Neutrophil (primary cell): ENCODE results near the gene CELF2.
"Not testable (repeated sequence)": the region's sequence is repeated elsewhere in the genome, so short reads cannot be mapped to it uniquely, and the experiment has no call there.

Experiments used
- H3K27ac ChIP-seq: fragments of 200-600 bp; sonication (generic); 2 replicates; pipeline ENCODE4 v1.5.1; 2016; ENCODE audit warnings: mild to moderate bottlenecking, moderate library complexity
- H3K27me3 ChIP-seq: fragments of 200-600 bp; sonication (generic); 2 replicates; pipeline ENCODE4 v1.6.0; 2016; ENCODE audit warnings: mild to moderate bottlenecking
- H3K36me3 ChIP-seq: fragments of 200-600 bp; sonication (generic); 2 replicates; pipeline ENCODE4 v1.5.1; 2017
- H3K4me1 ChIP-seq, 2 experiments: fragments of 200-600 bp in 1 of 2; sonication (generic) in 1 of 2; 1 replicate in 1 of 2; 2 replicates in 1 of 2; pipeline versions ENCODE4 v1.5.1 to v1.6.1; 2013 to 2016; ENCODE audit warnings: low read depth in 1 of 2, low read length in 1 of 2, mild to moderate bottlenecking in 1 of 2, moderate library complexity in 1 of 2; ENCODE audit not compliant: control insufficient read depth in 1 of 2, insufficient read depth in 1 of 2
- H3K4me3 ChIP-seq, 2 experiments: fragments of 200-600 bp in 1 of 2; sonication (generic) in 1 of 2; 1 replicate in 1 of 2; 2 replicates in 1 of 2; pipeline ENCODE4 v1.5.1; 2013 to 2016; ENCODE audit warnings: low read depth in 1 of 2, low read length in 1 of 2, mild to moderate bottlenecking in 1 of 2, moderate library complexity in 1 of 2
- H3K9me3 ChIP-seq: fragments of 200-600 bp; sonication (generic); 2 replicates; pipeline ENCODE4 v1.5.1; 2016
- CTCF ChIP-seq: fragments of 200-600 bp; sonication (generic); IDR thresholded peaks from 2 replicates; pipeline ENCODE4 v1.5.1; 2016; ENCODE audit warnings: antibody characterized with exemption

Gene CELF2

DNA sequence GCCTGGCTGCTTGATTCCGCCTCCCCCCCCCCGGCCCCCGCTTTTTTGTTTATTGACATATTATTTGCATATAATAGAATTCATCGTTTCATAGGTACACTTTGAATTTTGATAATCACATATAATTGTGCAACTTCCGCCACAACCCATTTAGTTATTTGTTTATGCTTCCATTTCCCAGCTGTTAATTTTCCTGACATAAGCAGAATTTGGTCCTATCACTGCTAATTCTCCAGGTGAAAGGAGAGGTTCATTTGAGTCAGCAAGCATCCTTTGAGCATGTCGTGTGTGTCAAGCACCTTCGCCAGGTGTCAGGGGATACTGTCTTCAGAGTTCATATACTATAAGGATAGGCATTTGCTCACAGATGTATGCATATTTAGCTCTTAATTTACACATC, 102.2 kb downstream of the CELF2 start:
- Histone ChIP-seq H3K9me3 (no peaks in the 10 kb centered on the region), H3K27me3 (no peaks in the 10 kb centered on the region), H3K4me3 (no peak overlapping the region), H3K27ac (no peak overlapping the region), H3K36me3 (no peaks in the 10 kb centered on the region), H3K4me1 (no peaks in the 10 kb centered on the region)
- TF ChIP-seq CTCF: no peak

DNA sequence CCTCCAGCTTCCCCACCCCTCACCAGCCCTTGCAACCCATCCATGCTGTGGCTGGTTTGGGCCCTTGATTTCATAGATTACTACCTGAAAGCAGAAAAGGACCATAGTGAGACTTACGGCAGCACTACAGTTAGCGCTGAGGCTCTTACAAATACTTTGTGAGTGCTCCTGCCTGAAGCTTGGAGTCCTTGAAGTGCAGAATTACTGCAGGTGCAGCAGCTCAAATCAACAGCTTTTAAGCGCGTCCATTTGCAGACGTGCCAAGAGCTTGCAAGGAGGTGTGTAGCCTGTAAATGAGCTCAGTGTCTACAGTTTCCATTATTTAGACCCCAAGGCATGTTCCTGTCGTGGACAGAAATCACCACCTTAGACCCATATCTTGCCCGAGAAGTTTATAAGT, 103.0 kb downstream of the CELF2 start:
- Histone ChIP-seq H3K27me3 (no peaks in the 10 kb centered on the region), H3K36me3 (no peaks in the 10 kb centered on the region), H3K4me1 (no peaks in the 10 kb centered on the region), H3K27ac (no peak overlapping the region), H3K9me3 (no peaks in the 10 kb centered on the region), H3K4me3 (no peak overlapping the region)
- TF ChIP-seq CTCF: no peak

- not testable (repeated sequence) for H3K27me3 ChIP-seq, H3K4me1 ChIP-seq, H3K4me3 ChIP-seq, H3K36me3 ChIP-seq, H3K27ac ChIP-seq, H3K9me3 ChIP-seq
Observed at GRCh38 chr10:11123892-11124291, 106.2 kb downstream of the CELF2 start.

DNA sequence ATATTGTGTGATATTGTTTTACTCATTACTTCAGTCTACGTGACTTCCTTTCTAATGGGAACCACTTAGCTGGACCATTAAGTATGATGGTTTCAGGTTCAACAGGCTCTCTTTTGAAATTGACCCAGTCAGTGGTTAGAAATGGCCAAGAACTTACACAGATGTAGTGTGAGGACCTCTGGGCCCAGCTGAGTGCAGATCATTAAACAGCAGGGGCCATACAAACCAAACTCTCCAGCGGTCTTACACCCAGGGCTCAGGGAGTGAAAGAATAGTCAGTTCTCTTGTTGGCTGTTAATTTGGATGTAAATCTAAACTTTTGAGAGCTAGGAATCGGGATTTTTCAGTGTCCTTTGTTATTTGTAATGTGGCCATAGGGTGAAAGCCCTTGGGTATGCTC, 107.3 kb downstream of the CELF2 start:
- Histone ChIP-seq H3K9me3 (no peaks in the 10 kb centered on the region), H3K4me1 (peaks cover 1 to 2% of the 10 kb centered on the region in 2 experiments), H3K36me3 (no peaks in the 10 kb centered on the region), H3K27me3 (no peaks in the 10 kb centered on the region), H3K27ac (no peak overlapping the region), H3K4me3 (no peak overlapping the region)
- no peak for TF ChIP-seq CTCF

- H3K27ac ChIP-seq, H3K4me3 ChIP-seq, H3K36me3 ChIP-seq, H3K9me3 ChIP-seq, H3K27me3 ChIP-seq: not testable (repeated sequence)
- peaks cover 5 to 13% of the 10 kb centered on the region in 2 experiments for H3K4me1 ChIP-seq
Observed at GRCh38 chr10:11127017-11127416, 109.3 kb downstream of the CELF2 start.

DNA sequence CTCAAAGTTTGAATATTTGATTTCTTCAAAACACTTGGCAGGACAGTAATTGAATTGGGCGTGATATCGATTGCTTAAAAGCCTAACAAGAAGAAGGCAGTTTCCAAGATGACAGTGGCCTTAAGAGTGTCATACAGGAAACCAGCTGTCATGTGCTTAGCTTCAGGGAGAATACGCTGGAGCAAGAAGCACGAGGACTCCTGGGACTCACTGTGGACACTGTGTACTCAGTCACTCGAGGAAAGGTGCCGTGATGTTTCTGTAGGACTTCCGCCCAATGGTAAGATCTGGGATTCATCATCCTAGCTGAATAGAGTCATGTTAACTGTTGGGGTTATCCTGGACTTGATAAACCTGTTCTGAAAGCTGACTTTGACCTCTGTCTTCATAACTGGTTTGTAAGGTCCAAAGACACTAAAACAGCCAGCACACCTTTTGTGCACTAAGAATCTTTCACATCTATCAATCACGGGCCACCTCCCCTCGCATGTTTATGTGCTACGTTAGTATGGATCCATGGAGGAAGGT, 113.5 kb downstream of the CELF2 start:
- Histone ChIP-seq H3K27me3 (no peaks in the 10 kb centered on the region), H3K4me3 (no peak overlapping the region), H3K27ac (no peak overlapping the region), H3K36me3 (no peaks in the 10 kb centered on the region), H3K9me3 (no peaks in the 10 kb centered on the region), H3K4me1 (peaks cover 5 to 13% of the 10 kb centered on the region in 2 experiments)
- TF ChIP-seq CTCF: no peak

- Histone ChIP-seq H3K4me1 (peaks cover 5 to 13% of the 10 kb centered on the region in 2 experiments), H3K9me3 (no peaks in the 10 kb centered on the region), H3K4me3 (no peak overlapping the region), H3K27ac (no peak overlapping the region), H3K27me3 (no peaks in the 10 kb centered on the region), H3K36me3 (no peaks in the 10 kb centered on the region)
- TF ChIP-seq CTCF: no peak
Observed at GRCh38 chr10:11134411-11134810, 116.7 kb downstream of the CELF2 start.
